SK-MEL-5 (cell line): ENCODE measurements around the gene EYS. TPM values are rescaled to one million over a fixed set of nuclear protein-coding genes. Genes with fewer than 3 reads are reported as not detected.
"Not testable (repeated sequence)": the region's sequence is repeated elsewhere in the genome, so short reads cannot be mapped to it uniquely, and the experiment has no call there.

Experiments
- DNase-seq: peaks from one replicate; pipeline ENCODE4 v3.0.0-alpha.2; 2016; ENCODE audit warnings: low read depth, low spot score
- in situ Hi-C: cut with HindIII; loops from 2 replicates; pipeline ENCODE4 v1.10.0; 2016; ENCODE audit warnings: low sequenced_read_pairs, high pct_unique_total_duplicates, low pct_unique_long_range_greater_than_20kb
- total RNA-seq: library from RNA; depleted of rRNA; stranded (reverse); fragments of >200 nt; shearing (Covaris generic); gene quantifications from 2 replicates; pipeline ENCODE4 v1.2.3, GENCODE V29; 2014

The EYS gene
- total RNA-seq, 1 experiment from 2014 or later = 0.03 TPM

DNA sequence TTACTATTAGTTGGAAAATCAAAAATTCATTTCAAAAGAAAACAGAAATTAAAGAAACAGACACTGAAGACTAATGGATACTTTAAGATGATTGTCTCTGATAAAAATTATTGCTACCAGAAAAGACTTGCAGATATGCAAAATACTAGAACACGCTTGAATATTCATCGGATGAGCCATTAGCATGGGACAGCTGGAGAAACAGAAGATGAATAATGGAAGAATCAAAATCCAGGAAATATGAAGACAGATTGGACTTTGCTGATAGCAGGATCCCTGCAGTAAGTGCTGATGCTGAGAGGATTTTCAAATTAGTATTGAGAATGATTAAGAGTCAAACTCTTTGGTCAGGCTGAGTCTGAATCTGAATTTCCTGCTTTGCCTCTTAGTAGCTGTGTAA, 169.4 kb downstream of the EYS start:
- no peak for DNase-seq
- in situ Hi-C loops = no loop called here

DNA sequence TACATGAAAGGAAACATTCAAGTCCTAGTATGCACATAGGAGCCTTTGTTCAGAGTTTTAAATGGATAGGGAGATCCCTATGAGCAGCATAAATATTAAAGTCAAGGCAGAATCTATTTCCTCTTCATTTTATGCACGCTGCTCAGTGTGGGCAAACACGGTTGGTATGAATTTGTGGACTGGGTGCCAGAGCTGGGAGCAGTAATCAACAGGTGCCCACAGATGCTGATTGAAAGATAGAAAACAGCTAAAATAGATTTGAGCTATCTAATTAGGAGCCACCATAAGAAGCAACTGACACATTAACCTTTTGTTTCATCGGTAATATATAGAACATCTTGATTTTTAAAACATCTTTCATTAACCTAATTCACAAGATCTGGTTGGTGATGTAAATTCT, 175.5 kb downstream of the EYS start:
- in situ Hi-C loops = no loop called here
- DNase-seq = no peak

DNA sequence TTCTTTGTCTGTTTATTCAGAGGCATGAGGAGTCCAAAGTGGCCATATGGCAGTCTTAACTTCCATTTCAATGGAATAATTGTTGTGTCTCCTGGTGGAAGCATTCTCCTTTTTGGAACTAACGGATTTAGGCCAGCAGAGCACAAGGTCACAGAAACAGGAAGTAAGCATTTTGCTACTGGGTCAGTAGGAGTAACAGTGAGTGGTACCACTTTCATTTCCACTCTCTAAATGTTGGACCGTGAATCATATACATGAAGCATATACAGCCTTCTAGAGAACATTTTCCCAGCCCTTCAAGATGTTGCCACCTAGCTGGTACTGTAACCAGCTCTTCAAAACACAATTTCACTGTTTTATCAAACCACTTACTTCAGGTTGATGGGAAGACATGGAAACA, 182.8 kb downstream of the EYS start:
- DNase-seq = no peak
- in situ Hi-C loops = no loop called here

DNA sequence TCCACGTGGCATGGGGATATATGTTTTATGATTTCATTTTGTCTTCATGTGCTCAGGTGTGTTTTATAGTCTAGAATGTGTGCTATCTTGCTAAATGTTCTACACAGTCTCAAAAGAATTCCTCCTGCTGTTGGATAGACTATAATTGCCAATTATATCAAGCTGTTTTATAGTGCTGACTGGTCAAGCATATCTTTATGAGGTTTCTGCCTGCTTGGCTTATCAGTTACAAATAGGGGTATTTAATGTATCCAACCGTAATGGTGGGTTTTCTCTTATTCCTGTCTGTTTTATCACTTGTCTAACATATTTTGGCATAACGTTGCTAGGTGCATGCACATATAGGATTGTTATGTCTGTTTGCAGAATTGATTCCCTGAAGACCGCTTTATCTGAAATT, 201.3 kb downstream of the EYS start:
- in situ Hi-C loops = no loop called here
- DNase-seq = no peak

DNA sequence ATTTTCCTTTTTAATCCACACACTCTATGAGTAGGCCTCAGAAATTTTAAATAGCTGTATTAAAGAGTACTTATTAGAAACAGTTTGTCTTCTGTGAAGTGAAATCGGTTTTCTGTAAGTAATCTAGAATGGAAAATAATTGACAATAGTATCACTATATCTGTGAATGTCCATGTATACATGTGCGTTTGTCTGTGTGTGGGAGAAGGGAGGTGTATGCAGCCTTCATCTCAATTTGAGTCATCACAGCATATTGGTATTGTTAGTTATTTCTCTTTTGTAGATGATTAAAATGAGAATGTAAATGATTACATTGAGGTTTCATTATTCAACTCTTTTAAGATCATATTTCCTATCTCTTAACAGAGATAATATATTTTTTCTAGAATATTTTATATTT, 206.0 kb downstream of the EYS start:
- in situ Hi-C loops = no loop called here
- no peak for DNase-seq

DNA sequence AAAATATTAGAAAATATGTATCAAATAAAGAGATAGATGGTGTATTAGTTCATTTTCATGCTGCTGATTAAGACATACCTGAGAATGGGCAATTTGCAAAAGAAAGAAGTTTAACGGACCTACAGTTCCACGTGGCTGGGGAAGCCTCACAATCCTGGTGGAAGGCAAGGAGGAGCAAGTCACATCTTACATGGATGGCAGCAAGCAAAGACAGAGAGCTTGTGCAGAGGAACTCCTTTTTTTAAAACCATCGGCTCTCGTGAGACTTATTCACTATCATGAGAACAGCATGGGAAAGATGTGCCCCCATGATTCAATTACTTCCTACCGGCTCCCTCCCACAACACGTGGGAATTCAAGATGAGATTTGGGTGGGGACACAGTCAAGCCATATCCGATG, 223.4 kb downstream of the EYS start:
- in situ Hi-C loops, DNase-seq: not testable (repeated sequence)

DNA sequence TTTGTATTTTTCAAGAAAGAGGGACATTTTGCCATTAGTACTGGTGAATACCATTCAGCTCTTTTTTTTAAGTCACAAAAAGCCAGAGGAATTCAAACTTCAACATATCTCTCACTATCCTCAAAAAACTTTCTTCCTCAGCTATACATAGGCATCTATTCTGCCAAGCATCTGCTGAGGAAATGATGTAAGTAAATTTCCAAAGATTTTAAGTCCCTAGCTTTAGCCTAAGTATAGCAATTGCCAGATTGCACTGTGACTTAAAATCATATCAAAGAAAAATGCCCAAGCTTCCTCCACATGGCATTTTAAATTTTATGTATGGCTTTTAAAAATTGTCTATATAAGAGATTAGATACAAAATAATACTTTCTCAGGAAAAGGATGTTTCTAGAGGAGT, 237.4 kb downstream of the EYS start:
- DNase-seq = no peak
- in situ Hi-C loops = no loop called here

DNA sequence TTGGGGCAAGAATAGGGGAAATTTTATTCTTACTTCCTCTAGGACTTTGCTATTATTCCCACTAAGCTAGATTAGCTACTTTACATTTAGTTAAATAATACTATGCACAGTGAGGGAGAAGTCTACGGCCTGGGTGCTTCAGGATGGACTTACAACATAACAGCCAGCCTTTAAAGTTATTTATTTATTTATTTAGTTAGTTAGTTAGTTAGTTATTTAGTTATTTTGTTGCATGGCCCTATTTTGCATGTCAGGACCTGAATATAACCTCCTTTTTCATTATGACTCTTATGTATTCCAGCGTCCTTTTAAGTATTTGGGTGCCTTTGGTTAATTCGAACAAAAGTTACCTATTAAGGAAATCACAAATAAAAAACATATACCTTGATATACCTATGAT, 238.7 kb downstream of the EYS start:
- in situ Hi-C loops = no loop called here
- DNase-seq = no peak

DNA sequence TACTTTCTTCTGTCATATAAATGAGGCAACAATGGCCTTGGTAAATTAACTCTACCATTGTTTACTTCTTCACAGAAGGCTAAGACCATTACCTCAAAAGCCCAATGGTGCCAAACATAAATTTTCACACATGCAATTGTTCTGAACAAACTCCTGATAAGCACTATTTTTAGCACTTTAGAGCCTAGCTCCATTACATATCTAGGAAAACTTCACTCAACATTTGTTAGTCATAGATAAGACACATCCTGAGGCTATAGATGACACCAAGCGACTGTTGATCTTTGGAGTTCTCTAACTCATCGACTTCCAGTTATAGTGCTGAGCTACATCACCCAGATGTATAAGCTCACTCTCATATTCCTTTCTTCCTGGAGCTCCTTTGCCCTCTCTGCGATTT, 245.9 kb downstream of the EYS start:
- DNase-seq = no peak
- in situ Hi-C loops = no loop called here

DNA sequence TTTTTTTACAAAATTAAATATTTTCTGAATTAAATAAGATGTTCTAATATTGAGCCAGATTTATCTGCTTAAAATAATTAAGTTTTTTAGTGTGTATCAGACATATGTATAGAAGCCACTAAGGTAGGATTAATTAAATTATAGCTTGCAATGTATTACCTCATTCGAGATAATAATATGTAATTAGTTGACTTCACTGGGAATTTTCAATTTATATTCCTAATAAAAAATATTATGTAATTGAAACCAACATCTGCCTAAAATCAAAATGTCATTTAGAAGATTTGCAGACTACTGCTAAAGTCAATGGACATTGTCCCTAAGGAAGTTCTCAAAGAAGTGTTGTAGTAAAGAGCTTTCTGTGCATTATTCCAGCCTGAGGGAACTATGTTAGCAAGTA, 254.7 kb downstream of the EYS start:
- in situ Hi-C loops = no loop called here
- no peak for DNase-seq

DNA sequence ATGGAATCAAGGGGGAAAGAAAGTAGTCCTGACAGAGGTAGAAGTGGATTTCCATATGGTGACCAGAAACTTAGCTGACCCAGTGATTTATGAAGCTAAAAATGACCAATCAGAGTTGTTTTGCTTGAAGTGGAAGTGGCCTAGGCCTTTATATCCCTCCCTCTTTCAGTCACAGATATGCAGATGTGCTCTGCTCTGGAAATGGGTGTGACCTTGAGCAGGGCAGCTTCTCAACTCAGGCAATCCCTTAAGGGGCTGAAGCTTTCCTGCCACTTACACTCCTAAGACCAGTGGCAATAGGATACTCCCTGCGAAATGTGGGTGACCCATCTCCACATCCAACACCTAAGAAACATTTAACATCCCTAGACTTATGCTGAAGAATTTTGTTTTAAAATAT, 256.6 kb downstream of the EYS start:
- DNase-seq = no peak
- in situ Hi-C loops = no loop called here

DNA sequence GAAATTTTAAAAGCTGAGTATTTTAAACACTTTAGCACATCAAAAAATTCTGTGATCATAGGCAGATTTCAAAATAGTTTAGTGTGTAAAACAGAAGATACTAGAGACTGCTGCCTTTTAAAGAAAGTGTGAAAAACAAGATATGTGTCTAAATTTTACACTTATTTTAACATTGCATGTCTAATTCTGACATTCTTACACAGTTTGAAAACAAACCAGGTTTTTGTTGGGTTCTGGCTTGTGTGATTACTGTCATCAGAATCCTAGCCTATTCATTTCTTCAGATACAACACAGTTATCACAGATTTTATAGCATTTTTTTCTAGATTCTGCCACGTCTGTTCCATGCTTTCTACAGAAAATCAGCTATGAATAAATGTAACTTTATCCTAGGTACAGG, 257.1 kb downstream of the EYS start:
- in situ Hi-C loops = no loop called here
- DNase-seq = no peak

DNA sequence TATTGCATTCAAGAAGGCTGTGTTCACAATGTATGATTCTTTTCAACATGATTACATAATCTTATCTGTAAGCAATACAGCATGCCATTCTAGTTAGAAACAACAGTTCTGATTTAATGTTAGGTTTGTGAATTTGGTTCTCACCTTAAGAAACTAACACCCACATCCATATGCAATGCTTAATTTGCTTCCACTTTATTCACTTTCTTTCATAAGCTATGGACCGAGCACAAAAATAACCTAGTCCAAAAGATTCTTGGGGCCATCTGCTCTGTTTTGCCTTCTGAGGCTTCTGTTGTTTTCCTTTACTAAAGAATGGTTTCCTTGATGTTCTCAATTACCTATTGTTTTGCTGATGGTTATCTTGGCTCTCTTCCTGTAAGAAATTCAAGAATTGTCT, 258.2 kb downstream of the EYS start:
- DNase-seq = no peak
- in situ Hi-C loops = no loop called here

DNA sequence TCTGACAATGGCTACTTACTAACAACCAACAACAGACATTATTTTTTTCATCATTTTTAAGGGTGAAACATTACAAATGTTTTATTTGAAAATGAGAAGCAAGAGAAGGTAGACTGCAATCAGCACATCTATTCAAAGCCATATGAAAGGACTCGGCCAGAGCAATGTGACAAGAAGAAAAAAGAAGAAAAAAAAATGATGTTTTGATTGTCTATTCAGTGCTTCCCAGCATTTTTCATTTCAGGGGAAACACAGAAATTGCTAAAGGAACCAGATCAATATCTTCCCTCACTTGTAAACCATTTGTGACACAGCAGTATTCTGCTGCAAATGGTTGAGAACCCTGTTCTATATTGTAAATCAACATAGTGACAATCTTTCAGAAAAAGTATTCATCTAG, 270.7 kb downstream of the EYS start:
- in situ Hi-C loops = no loop called here
- DNase-seq = no peak

DNA sequence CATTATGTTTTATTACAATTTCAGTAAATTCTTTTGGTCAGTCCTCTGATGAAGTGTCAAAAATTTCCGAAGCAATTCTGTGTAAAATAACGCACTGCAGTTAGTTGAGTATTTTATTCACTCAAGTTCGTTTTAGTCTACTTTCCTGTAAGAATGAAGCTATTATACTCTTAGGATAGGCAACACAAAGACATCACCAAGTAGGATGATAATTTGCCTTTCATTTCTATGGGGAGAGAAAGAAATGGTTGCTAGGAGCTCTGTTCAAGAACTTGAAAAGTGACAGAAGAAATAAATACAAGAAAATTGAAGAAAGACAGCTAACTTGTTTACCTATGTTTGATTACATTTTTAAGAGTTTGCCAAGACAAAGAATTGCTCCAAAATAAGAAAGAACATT, 290.4 kb downstream of the EYS start:
- in situ Hi-C loops = no loop called here
- DNase-seq = no peak

DNA sequence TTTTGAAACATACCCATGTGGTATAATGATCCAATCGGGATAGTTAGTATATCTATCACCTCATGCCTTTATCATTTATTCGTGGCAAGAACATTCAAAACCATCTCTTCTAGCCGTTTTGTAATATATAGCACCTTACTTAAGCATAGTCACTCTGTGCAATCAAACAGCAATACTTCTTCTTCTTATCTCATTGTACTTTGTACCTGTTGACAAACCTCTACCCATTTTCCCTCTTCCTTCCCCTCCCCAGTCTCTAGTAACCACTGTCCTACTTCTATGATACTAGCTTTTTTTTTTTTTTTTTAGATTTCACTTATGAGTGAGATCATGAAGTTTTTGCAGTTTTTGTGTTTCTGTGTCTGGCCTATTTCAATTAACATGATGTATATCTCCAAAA, 296.7 kb downstream of the EYS start:
- in situ Hi-C loops = no loop called here
- DNase-seq = no peak

DNA sequence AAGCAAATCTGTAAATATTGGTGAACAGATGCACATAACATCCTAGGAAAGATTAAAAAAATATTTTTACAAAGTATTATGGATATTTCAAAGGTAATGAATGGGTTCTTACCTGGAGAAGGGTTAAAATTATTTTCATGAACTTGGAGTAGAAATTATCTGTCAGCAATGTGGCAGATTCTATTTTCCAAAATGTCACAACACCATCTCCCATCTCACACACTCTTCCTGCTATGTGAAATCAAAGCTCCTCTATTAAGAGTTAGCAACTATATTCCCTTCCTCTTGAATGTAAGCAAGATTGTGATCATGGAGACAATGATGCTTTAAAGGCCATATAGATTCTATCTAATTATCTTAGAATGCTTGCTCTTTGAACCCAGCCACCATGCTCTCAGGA, 304.5 kb downstream of the EYS start:
- no peak for DNase-seq
- in situ Hi-C loops = no loop called here

DNA sequence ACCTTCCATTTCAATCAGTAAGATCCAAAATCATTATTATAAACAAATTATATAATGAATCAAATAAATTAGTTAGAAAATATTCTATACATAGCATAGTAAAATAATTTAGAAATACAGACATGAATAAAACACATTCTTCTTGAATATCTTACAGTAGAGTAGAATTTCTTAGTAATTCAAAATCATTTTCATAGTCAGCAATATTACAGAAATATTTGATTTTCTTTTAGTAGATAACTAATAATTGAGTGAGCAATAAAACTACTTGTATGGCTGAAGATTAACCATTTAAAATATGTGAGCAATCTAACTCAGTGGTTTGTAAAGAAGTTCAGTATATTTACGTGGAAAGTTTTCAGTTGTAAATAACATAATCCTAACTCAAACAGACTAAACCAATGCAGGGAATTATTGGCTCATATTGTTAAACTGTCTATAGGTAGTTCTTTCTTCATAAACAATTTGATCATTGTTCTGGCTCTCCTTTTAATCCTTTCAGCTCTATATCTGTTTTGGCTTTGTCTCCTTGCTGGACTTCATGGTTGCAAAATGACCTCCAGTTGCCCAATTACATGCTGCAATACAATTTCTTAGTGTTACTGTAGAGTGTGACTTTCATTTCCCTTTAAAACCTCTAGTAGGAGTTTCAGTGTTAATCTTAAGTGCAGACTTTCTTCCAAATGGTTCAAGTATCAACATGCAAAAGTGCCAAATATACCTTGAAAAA, 307.5 kb downstream of the EYS start:
- in situ Hi-C loops = no loop called here
- no peak for DNase-seq

DNA sequence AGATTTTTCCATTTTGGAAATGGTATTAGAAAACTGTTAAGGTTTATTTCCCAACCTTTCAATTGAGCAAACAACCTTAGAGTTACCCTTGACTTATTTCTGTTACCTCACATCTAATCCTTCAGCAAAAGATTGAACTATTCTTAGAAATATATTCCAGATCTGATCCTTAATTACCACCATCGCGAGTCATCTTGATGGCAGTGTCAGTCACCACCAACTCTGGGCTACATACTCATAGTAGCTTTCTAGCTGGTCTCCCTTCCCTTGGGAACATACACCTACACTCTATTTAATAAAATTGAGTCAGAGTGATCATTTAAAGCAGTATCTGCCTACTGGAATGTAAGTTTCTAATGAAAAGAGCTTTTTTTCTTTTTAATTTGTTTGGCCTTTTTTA, 308.2 kb downstream of the EYS start:
- in situ Hi-C loops = no loop called here
- no peak for DNase-seq

DNA sequence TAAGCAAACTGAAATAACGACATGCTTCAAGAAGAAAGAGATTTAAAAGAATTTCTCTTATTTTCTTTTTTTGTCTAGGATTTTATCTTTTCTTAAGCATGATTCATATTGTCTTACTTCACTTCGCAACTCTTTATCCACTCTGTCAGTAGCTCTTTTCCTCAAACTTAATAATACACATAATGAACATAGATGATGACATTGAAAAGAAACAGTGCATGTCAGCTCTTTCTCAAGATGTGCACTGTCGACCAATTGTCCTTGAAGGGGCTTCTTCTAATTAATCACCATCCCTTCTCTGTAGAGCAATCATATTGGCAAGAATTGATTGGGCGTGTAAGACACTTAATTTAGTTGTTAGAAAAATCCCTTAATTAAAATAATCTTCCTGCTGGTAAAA, 356.5 kb downstream of the EYS start:
- in situ Hi-C loops = no loop called here
- no peak for DNase-seq
